Central memory CD4-positive, alpha-beta T cell (primary cell): Measurements from ENCODE around the gene KDM3B.
A peak's percentile ranks its signal among the peaks of the same experiment; 100 is the strongest.
"Not testable (repeated sequence)": the region's sequence is repeated elsewhere in the genome, so short reads cannot be mapped to it uniquely, and the experiment has no call there.

Source experiments
- DNase-seq: peaks from one replicate; pipeline ENCODE4 v3.0.0; 2022

The KDM3B gene

GRCh38 chr5:138351056-138351455 is 1.4 kb upstream of the KDM3B start:
- no peak for DNase-seq

- DNase-seq: no peak
These were observed 968 bp upstream of the KDM3B start for GRCh38 chr5:138351517-138351916.

- peak; percentile 74 for DNase-seq
These were observed 456 bp downstream of the KDM3B start for GRCh38 chr5:138352722-138353559.

- DNase-seq: peak; percentile 30
These were observed 1.1 kb downstream of the KDM3B start for GRCh38 chr5:138353560-138354080.

GRCh38 chr5:138354387-138354786 is 1.9 kb downstream of the KDM3B start:
- no peak for DNase-seq

GRCh38 chr5:138354926-138355378 is 2.5 kb downstream of the KDM3B start:
- DNase-seq: peak; percentile 67

- no peak for DNase-seq
These were observed 7.1 kb downstream of the KDM3B start for GRCh38 chr5:138359621-138360020.

GRCh38 chr5:138360941-138361452 is 8.5 kb downstream of the KDM3B start:
- DNase-seq: no peak

- no peak for DNase-seq
These were observed 12.1 kb downstream of the KDM3B start for GRCh38 chr5:138364576-138364975.

GRCh38 chr5:138366632-138367382 is 14.3 kb downstream of the KDM3B start:
- no peak for DNase-seq

- DNase-seq: no peak
These were observed 16.8 kb downstream of the KDM3B start for GRCh38 chr5:138369261-138369660.

GRCh38 chr5:138369706-138370105 is 17.2 kb downstream of the KDM3B start:
- no peak for DNase-seq

GRCh38 chr5:138370537-138370936 is 18.1 kb downstream of the KDM3B start:
- DNase-seq: no peak

- no peak for DNase-seq
These were observed 19.0 kb downstream of the KDM3B start for GRCh38 chr5:138371454-138371853.

- no peak for DNase-seq
These were observed 19.7 kb downstream of the KDM3B start for GRCh38 chr5:138372225-138372624.

GRCh38 chr5:138372653-138373052 is 20.2 kb downstream of the KDM3B start:
- DNase-seq: no peak

GRCh38 chr5:138382347-138382746 is 29.9 kb downstream of the KDM3B start:
- no peak for DNase-seq

GRCh38 chr5:138385660-138386059 is 33.2 kb downstream of the KDM3B start:
- DNase-seq: no peak

- no peak for DNase-seq
These were observed 33.8 kb downstream of the KDM3B start for GRCh38 chr5:138386290-138386689.

GRCh38 chr5:138389332-138389731 is 36.8 kb downstream of the KDM3B start:
- no peak for DNase-seq

- DNase-seq: not testable (repeated sequence)
These were observed 37.4 kb downstream of the KDM3B start for GRCh38 chr5:138389911-138390310.

- DNase-seq: no peak
These were observed 39.4 kb downstream of the KDM3B start for GRCh38 chr5:138391859-138392386.

GRCh38 chr5:138402640-138403039 is 50.2 kb downstream of the KDM3B start:
- no peak for DNase-seq
